ENCODE data around the gene QTRT2.

The QTRT2 gene

DNA sequence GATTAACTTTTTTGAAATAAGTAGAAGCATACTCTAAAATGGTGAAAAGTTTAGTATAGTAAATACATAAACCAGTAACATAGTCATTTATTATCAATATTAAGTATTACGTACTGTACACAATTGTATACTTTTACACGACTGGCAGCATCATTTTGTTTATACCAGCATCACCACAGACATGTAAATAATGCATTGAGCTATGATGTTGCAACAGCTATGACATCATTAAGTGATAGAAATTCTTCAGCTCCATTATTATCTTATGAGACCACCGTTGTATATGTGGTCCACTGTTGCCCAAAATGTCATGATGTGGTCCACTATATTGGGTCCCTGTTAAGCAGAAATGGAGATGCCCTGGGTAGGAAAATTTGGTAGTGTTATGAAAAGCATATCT lies 71.0 kb downstream of the QTRT2 start:
- DNase-seq: no peak

DNA sequence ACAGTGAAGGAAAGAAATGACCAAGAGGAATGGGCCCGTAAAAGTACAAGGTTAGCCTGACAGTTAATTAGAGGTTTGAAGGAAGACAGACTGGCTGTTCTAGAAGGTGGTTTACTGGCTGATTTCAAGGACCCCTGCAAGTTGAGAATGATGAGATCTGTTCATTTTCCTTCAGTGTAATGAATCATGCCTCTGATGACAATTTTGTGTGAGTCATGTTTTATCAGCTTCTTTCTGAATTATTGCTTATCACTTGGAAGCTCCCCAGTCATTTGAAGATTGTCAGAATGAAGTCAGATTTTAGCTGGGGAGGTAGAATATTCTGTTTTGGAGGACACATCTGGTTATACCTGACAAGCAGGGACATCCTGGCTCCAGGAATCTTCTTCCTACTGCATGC lies 71.7 kb downstream of the QTRT2 start:
- DNase-seq: no peak

DNA sequence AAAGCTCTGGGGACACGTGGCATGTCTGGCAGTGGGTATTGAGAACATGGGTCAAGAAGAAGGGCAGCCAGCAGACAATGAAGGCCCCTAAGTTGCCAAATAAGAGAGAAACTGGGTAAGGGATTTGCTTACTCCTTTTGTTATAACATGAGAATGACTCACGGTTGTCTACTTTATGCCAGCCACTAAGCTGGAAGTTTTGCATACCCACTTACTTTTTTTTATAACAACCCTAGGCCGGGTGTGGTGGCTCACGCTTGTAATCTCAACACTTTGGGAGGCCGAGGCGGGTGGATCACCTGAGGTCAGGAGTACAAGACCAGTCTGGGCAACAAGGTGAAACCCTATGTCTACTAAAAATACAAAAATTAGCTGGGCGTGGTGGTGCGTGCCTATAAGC lies 72.3 kb downstream of the QTRT2 start:
- DNase-seq: no peak

DNA sequence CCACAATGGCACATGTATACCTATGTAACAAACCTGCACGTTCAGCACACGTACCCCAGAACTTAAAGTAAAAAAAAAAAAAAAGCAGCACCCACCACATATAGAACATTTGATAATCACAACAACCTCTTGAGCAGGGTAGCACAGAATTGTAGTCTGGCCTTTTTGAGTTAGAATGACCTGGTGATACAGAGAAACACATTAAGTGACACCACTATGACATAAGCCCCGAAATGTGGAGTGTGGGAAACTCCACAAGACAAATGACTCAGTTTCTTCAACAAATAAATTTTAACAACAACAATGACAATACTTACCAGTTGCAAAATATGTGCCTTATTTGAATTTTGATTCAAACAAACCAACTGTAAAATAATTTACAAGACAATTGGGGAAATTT lies 76.0 kb downstream of the QTRT2 start:
- DNase-seq: no peak

DNA sequence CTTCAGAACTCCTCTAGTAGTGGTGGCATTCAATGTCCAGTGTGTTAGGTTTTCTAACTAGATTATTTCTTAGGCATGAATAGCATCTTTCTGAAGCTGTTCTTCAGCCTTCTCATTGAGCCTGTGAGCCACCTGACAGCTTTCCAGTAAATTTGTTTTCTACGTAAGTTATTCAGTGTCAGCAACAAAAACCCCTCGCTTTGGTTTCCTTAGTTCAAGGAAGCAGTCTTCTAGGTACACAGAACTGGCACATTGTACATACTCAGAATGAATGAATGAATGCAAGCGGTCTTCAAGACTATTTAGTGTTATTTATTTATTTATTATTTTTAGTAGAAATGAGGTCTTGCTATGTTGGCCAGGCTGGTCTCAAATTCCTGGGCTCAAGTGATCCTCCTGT lies 77.4 kb downstream of the QTRT2 start:
- no peak for DNase-seq

All from CD4-positive, alpha-beta T cell treated with Interleukin-4 for 4 hours (primary cell).